ENCODE data around the gene TNS1. TPM values are rescaled to one million over a fixed set of nuclear protein-coding genes. Genes with fewer than 3 reads are reported as not detected.

Gene TNS1
- total RNA-seq, 1 experiment from 2014 or later = 3.4 TPM

GRCh38 chr2:218043701-218044109 is 40.9 kb upstream of the TNS1 start:
- Mint-ChIP-seq H3K4me1 (0 out of 4 replicates have a peak, but pooled peaks cover 0 to 5% of the 10 kb centered on the region in 2 experiments), H3K4me3 (no peak overlapping the region)

More at GRCh38 chr2:218043701-218044109, 40.9 kb upstream of the TNS1 start:
- peaks cover 8 to 10% of the 10 kb centered on the region in 2 experiments; a peak in 4 of 5 replicates for H3K9me3 Mint-ChIP-seq
- no CpG with 5 or more reads among the region's 5 CpGs for WGBS (ENCODE audit: extremely low coverage, insufficient read length, low lambda C conversion rate)
- H3K23ac ChIP-seq (ENCODE audit: insufficient read length, low read depth, low read length) = no peak overlapping the region
- no peak overlapping the region for H3K4ac ChIP-seq (ENCODE audit: low read depth, low read length)
- H3T11ph ChIP-seq (ENCODE audit: low read length) = no peak overlapping the region
- H3K23me2 ChIP-seq (ENCODE audit: insufficient read length, low read depth, low read length, poor library complexity, severe bottlenecking) = no peaks in the 10 kb centered on the region
- H3K27me3 ChIP-seq (ENCODE audit: insufficient read depth, low read length) = no peaks in the 10 kb centered on the region
- H2BK5ac ChIP-seq (ENCODE audit: insufficient read length, low read length) = no peak overlapping the region
- H3K14ac ChIP-seq (ENCODE audit: insufficient read depth, low read length) = no peak overlapping the region
- no peak overlapping the region for H2AFZ ChIP-seq (ENCODE audit: low read length)
- H3K9me3 ChIP-seq (ENCODE audit: control insufficient read depth, low read depth, low read length) = no peaks in the 10 kb centered on the region
- H2BK15ac ChIP-seq (ENCODE audit: low read depth, low read length) = no peak overlapping the region
- H3K27ac ChIP-seq (ENCODE audit: insufficient read length, low read depth, low read length) = no peak overlapping the region
- no peaks in the 10 kb centered on the region for H4K20me1 ChIP-seq (ENCODE audit: control insufficient read depth, insufficient read depth, insufficient read length)
- no peak overlapping the region for H4K91ac ChIP-seq (ENCODE audit: insufficient read length, low read depth, low read length)
- H2AK5ac ChIP-seq (ENCODE audit: insufficient read length, low read length) = no peak overlapping the region
- H3K79me1 ChIP-seq (ENCODE audit: insufficient read depth, low read depth, low read length, poor library complexity, severe bottlenecking) = no peaks in the 10 kb centered on the region
- H3K79me2 ChIP-seq (ENCODE audit: insufficient read depth, low read length) = no peaks in the 10 kb centered on the region
- peaks cover 37% of the 10 kb centered on the region for H3K27me3 Mint-ChIP-seq (ENCODE audit: low read depth)
- H3K4me2 ChIP-seq (ENCODE audit: insufficient read depth, insufficient read length, low read length) = no peak overlapping the region
- H3K4me1 ChIP-seq (ENCODE audit: insufficient read depth, low read length) = peaks cover 2% of the 10 kb centered on the region; the same call in 1 of the 2 replicates
- H3K27ac Mint-ChIP-seq = no peak overlapping the region
- no peak overlapping the region for H4K8ac ChIP-seq (replicated peaks; ENCODE audit: insufficient read length, low read depth, low read length)
- H3K36me3 Mint-ChIP-seq (ENCODE audit: insufficient read depth in 1 of 3, low read depth in 3 of 3) = no peaks in the 10 kb centered on the region; a peak in 1 of 7 replicates
- no peak overlapping the region for H3K9ac ChIP-seq (ENCODE audit: extremely low read depth, insufficient read length, low read length)
- no peak overlapping the region for H2BK12ac ChIP-seq (ENCODE audit: insufficient read length, low read depth, low read length)
- H3K18ac ChIP-seq (ENCODE audit: insufficient read length, low read depth, low read length) = no peak overlapping the region
- no peak overlapping the region for H2BK20ac ChIP-seq (ENCODE audit: low read depth, low read length, poor library complexity, severe bottlenecking)
- no peak overlapping the region for H2BK120ac ChIP-seq (ENCODE audit: low read depth, low read length, poor library complexity, severe bottlenecking)
- no peak overlapping the region for H3K56ac ChIP-seq (ENCODE audit: insufficient read length, low read depth, low read length)
- no peak for DNase-seq
- no peak for TF ChIP-seq CTCF (conservative IDR thresholded peaks at IDR 0.05)
- H4K5ac ChIP-seq (ENCODE audit: insufficient read length, low read depth, low read length) = no peak overlapping the region
